Glomerular endothelial cell (primary cell): ENCODE measurements around the gene ZFP42. TPM values are rescaled to one million over a fixed set of nuclear protein-coding genes. Genes with fewer than 3 reads are reported as not detected.
"Not testable (repeated sequence)": the region's sequence is repeated elsewhere in the genome, so short reads cannot be mapped to it uniquely, and the experiment has no call there.

Experiments
- DNase-seq: peaks from one replicate; pipeline ENCODE4 v3.0.0-alpha.2; 2011; ENCODE audit warnings: low read depth, low spot score; ENCODE audit errors: extremely low read depth
- total RNA-seq: library from RNA; depleted of rRNA; stranded (reverse); fragments of >200 nt; gene quantifications from 2 replicates; pipeline ENCODE4 v1.2.3, GENCODE V29; 2015

Gene ZFP42
- total RNA-seq: 0.63 and 0.93 TPM in 2 replicates

DNA sequence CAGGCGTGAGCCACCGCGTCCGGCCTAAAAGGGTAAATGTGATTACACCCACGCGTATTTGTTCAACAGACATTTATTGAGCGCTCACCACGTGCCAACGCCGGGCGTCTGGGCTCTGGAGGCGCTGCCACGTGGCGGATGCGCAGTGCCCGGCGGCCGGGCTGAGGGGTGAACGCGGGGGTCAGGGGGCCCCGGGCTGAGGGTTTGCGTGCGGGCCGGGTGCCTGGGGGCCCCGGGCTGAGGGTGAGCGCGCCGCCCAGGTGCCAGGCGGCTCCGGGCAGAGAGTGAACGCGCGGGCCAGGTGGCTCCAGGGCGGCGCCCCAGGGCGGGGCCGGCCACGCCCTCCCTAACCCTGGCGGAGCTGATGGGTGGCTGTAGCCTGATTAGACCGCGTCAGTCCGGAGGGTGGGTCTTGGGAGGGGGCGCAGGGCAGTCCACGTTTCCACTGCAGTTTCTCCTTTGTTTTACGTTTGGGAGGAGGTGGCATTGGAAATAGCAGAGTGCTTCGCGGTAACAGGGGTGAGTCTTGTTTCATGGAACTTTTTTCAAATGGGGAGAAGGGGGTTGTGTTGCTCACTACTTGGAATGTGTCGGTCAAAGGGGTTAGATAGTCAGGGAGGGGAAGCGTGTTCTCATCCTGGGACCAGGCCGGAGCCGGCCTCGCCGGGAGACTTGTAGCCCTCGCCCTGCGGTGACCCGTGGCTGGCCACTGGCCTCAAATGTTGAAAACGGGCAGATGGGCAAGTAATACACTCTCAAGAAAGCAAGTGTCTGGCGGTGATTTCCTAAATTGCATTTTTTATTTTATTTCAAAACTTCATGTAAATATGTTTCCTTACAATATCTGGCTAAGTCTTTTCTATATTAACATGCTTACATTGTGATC lies at the start of gene ZFP42:
Gene ZFP42 (plus strand): TSS at position 450 of the 886 bp plus-strand sequence. CDS start 7,037 bp downstream, outside the sequence.
- DNase-seq: no peak

DNA sequence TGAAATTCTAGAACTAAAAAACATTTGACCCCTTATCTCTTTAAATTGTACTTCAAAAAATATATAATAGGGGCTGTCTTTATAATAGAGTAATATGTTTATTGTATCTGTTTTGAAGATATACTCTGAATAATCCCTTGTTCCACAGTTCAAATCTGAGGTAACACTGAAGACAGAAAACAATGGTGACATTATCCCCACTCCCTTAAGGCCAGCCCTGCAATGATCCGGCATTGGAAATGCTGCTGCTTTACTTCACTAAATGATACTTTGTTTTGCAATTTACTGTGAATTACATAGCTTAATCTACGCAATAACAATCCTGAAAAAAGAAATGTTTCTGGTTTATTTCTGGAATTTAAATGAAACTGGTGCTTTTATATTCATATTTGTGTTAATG lies 34.4 kb upstream of the ZFP42 start:
- DNase-seq: no peak

DNA sequence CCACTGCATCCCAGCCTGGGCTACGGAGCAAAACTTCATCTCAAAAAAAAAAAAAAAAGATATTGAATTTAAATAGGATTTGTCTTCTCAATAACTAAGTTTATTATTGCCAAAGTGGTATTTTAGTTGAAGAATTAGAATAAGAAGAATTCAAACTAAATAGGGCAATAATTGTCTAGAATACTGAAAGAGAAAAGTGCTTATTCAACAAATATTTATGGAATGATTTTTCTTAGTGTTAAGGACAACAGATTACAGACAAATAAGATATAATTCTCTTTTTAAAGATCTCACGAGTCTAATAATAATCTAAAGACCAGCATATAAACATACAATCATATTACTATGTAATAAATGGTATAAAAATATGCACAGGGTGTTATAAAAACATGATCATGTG lies 33.6 kb upstream of the ZFP42 start:
- no peak for DNase-seq

DNA sequence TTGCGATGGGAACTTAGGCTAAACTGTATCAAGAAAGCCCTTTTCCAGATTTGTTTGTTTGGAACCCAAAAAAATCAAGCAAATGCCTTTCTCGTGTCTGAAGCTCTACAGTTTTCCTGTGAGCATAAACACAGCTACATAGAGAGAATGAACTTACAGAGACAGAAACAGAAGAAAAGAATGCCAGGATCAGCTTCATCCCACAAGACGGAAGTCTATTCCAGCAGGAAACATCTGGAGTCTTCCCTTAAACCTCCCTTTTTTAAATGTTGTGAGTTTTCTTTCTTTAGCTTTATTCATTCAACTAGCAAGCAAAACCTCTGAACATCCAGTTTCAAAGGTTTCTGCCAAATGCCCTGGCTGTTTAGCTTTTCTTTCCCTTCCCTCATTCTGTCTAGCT lies 32.6 kb upstream of the ZFP42 start:
- DNase-seq: no peak

DNA sequence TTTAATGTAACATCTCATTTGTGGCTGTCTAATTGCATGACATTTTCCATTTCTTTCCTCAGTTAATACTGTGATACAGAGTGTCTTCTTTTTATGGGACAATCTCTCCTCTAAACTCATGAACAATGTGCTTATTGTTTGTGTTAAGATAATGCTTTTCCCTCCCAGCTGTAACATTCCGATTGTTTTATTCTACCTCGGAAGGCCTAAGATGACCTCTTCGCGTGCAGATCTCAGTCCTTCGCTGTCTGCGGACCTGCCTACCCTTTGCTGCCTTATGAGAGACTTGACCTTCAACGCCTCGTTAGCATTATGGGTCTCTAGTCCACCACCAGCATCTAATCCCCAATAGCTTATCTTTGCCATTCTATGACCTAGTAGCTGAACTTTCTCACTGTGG lies 29.8 kb upstream of the ZFP42 start:
- DNase-seq: no peak

DNA sequence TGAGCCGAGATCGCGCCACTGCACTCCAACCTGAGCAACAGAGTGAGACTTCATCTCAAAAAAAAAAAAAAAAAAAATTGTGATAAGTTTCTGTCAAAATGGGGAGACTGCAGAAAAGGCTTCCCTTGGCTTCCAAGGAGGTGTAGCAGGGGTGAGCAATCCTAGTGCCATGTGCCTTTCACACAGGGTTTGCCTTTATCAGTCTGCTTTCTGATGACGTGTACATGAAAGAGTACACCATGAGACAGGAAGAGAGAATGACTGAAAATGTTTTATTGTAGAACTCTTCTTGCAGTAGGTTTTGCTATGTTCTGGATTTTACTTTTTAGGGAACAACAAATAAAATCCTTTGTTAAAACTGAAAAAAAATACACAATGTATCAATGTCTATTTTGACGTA lies 23.4 kb upstream of the ZFP42 start:
- DNase-seq: no peak

DNA sequence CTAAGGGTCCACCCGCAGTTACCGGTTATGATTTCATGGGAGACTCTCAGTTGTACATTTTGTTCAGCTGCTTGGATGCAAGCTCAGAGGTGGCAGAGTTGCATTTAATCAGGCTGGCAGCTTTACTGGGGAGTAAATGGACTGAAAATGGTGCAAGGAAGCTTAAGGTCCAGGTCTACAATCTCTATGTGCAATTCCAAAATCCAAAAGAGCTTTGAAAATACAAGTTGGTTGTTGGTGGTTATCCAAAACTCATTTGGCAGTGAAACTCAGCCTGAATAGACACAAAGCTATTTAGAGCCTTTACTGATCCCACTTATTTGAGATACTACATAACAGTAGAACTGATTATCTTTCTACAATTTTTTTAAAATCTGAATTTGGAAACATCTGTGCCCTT lies 11.8 kb upstream of the ZFP42 start:
- DNase-seq: no peak

DNA sequence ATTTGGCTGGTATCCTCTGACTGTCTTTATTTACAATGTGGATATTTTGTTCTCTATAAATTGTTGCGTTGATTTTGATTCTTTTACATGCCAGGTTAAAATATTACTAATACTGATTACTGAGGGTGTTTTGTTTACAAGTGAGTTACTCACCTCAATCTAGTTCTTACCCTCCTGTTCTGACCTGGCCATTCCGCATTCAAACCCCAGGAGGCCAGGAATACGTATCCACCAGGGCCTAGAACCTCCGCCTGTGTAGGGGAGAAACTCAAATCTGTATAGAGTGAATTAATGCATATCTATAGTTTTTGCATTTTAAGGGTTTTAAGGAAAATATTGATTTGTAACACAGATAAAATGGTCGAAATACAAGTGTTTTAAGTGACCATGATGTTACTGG lies 2.6 kb upstream of the ZFP42 start:
- no peak for DNase-seq

DNA sequence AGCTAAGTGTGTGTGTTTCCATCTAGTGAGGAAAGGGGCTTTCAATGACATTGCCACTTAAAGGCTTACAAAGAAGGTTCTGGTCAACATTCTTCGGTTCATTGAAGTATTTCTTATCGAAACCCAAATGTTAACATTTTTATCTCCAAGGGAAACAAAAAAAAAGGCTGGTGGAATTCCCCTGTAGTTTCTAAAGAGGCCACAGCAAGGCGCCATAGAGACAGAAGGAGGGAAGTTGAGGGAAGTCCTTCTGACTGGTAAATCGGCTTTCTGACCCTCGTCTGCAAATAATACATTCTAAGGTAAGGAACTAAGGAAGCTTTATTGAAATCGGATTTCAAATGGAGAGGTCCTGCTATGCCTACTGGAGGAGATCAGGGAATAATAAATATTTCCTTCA lies 1.7 kb upstream of the ZFP42 start:
- DNase-seq: no peak

DNA sequence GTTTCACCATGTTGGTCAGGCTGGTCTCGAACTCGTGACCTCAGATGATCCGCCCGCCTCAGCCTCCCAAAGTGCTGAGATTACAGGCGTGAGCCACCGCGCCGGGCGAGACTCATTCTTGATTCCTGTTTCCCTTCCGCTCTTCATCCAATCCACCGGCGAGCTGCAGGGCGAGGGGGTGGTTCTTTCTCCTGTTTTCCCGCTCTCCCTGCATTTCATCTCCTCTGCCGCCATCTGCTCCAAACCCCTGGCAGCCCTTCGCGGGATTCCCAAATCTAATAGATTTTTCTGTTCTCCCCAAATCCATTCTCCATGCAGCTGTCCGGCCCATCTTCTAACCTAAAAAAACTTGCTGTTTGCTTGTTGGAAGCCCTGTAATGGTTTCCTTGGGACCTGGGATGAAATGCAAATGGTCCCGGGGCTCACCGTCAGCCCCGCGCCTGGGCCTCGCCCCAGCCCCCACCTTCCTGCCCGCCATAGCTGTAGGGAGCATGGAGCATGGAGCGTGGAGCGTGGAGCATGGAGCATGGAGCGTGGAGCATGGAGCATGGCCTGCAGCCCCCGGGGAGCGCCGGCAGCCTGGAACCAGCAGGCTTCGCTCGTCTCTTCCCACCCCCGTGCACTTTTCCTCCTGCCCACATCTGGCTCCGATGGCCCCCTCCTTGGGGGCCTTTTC lies 1.1 kb downstream of the ZFP42 start:
- DNase-seq: no peak

DNA sequence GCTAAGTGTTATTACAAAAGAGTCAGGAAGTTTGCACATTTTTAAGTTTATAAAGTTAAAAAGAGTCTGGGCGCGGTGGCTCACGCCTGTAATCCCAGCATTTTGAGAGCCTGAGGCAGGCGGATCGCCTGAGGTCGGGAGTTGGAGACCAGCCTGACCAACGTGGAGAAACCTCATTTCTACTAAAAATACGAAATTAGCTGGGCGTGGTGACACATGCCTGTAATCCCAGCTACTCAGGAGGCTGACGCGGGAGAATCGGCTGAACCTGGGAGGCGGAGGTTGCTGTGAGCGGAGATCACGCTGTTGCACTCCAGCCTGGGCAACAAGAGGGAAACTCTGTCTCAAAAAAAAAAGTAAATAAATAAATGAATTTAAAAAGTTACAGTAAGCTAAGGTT lies 2.4 kb downstream of the ZFP42 start:
- DNase-seq: not testable (repeated sequence)

DNA sequence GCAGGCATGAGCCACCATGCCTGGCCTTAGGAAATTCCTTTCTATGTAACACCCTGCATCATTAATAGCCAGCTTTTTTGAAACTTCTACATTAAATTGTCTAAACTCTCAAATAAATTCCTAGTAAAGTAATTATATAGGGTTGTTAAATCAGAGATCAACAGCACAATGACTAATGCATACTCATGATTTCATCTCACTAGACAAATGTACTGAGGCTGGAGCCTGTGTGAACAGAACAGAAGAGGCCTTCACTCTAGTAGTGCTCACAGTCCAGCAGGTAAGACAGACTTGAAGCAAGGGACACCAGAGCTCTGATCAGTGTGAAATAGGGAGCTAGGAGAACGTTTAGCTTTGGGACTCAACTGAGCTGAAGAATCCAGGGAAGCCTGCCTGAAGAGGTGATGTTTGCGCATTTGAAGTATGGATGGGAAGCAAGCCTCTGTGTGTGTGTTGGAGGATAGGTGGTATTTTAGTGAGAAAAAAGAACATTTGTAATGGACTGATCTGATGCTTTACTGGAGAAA lies 3.9 kb downstream of the ZFP42 start:
- DNase-seq: no peak

DNA sequence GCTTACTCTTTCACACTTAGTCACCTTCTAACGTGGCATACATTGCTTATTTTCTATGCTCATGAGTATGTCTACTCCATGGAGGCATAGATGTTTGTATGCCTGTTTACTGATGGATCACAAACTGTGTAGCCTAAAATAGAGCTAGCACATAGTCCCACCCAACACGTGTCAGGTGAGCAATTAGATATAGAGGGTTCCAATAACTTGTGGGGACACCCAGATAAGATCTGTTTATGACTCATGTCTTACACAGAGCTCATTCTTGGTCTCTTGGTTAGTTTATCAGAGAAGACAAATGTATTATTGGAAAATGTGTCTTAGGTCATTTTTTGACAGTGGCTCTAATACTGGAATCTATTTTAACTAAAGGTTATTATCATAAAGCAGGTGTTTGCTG lies 6.8 kb downstream of the ZFP42 start:
- no peak for DNase-seq

DNA sequence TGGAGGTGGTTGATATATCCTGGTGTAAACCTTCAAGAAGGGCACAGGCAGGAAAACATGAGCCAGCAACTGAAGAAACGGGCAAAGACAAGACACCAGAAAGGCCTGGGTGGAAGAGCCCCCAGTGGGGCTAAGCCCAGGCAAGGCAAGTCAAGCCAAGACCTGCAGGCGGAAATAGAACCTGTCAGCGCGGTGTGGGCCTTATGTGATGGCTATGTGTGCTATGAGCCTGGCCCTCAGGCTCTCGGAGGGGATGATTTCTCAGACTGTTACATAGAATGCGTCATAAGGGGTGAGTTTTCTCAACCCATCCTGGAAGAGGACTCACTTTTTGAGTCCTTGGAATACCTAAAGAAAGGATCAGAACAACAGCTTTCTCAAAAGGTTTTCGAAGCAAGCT lies 7.2 kb downstream of the ZFP42 start:
- no peak for DNase-seq

DNA sequence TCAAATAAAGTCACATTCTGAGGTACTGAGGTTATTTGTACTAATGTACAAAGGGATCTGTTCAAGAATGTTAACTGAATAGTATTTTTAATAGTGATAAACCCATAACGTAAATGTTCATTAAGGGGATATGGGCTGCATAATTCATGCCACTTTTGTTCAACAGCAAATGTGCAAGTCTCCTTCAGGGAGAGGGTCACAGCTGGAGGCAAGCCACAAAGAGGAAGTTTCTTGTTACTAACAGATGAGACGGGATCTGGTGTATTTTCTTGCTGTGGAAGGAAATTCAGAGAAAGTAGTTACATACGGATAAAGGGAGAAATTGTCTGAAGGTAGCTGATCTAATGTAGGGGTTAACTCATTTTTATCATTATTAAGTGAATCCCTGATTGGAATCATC lies 10.0 kb downstream of the ZFP42 start:
- no peak for DNase-seq

DNA sequence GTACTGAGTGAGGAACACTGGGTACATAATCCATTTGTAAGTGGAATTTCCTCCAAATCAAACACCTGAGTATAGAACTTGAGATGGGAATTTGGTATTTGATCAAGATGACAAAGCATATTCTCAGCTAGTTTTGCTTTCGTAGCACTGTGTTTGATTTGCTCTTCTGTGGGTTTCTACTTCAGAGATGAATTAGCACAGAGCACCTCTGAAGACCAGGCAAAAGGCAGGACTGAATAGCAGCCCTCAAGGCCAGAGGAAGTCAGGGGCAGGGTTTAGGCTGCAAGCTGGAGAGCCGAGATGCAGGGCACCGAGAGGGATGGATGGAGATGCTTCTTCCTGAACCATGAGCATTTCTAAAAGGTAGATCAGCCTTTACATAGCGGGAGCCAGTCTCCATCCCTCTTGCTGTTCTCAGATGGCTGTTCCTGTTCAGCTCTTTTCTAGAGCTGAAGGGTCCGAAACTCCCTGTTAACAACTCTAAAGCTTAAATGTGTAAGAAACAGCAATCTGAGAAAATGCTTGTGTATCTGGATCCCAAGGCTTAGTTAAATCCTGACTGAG lies 10.8 kb downstream of the ZFP42 start:
- no peak for DNase-seq

DNA sequence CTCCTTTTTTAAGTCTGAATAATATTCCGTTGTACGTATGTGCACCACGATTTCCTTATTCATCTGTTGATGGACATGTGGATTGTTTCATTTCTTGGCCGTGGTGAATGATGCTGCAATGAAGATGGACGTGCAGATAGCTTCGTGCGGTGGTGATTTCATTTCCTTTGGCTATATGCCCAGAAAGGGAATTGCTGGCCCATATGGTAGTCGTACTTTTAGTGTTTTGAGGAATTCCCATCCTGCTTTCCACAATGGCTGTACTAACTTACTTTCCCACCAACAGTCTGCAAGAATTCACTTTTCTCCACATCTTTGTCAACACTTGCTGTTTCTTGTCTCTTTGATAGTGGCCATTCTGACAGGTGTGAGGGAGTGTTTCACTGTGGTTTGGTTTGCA lies 12.8 kb downstream of the ZFP42 start:
- DNase-seq: peak; percentile 7

DNA sequence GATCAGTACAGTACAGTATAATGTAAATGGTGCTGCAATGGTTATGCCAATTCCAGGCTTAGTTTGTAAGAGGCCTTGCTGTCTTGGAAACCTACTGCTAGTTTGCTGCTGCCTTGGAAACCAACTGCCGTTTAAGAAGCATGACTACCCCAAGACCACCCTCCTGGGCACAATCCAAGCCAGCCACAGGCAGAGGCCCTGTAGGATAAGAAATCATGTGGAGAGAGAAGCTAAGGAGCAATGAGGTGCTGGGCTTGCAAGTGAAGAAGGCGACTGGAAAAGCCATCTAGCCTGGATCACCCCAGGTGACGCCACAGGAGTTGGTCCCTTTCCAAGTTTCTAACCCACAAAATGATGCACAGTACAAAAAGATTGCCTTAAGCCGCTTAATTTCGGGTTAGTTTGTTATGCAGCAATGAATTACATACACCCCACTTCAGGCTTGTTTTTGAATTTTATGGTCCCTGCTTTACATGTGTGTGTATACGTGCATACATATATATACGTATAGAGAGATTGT lies 16.9 kb downstream of the ZFP42 start:
- no peak for DNase-seq

DNA sequence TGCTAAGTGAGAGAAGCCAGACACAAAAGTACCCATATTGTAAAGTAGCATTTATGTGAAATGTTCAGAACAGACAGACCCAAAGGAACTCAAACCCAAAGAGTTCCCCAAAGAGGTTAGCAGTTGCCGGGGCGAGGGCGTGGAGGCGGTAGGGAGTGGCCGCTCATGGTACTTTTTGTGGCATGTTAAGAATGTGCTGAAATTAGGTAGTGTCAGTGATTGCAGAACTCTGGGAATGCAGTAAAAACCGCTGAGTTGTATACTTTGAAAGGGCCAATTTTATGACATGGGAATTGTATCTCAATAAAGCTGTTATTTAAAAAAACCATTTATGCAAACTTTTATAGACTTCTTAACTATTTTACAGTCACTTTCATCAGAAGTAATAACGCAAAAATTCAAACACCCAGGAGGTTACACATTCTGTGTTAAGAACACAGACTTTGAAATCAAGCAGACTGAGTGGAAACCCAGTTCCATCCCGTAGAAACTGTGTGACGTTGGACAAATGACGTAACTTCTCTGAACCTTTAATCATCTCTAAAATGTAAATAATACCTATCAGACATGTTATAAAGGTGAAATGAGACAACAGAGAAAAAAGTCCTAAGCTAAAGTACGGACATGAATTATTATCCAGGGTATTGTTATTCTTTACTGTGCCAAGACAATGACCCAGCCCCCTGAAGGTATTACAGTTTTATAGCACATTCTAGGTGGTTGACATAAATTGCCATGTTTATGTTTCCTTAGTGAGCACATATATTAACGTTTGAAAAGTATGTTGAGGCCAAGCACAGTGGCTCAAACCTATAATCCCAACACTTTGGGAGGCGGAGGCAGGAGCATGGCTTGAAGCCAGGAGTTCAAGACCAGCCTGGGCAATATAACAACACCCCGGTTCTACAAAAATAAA lies 19.7 kb downstream of the ZFP42 start:
- no peak for DNase-seq

DNA sequence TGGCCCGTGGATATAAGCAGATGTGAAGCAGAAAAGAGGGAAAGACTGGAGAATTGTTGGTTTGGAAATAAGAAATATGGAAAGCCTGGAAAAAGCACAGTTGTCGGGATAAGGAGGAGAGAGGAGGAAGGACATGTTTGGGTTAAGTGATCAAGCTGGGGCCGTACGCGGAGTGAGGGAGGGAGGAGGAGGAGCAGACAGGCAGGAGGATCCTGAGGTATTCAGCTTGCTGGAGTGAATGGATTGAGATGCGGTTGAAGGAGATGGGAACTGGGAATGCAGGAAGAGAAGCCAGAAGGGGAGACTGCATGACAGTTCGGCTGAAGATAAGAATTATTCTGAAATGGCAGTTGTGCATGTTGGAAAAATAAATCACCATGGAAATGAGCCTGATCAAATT lies 21.2 kb downstream of the ZFP42 start:
- no peak for DNase-seq
